NB4 (cell line): ENCODE results near the gene LMAN1.

Experiments
- DNase-seq: peaks from one replicate; pipeline ENCODE4 v3.0.0; 2010; ENCODE audit warnings: low read depth
- H3K4me3 ChIP-seq: one replicate; pipeline ENCODE4 v1.5.1; 2011; ENCODE audit warnings: mild to moderate bottlenecking, low read depth, low read length, moderate library complexity
- MYC ChIP-seq: IDR thresholded peaks from 2 replicates; pipeline ENCODE4 v1.6.1; 2011; ENCODE audit warnings: low read depth, low read length
- POLR2A ChIP-seq: IDR thresholded peaks from 2 replicates; pipeline ENCODE4 v1.6.1; 2011; ENCODE audit warnings: mild to moderate bottlenecking; ENCODE audit not compliant: insufficient read length; ENCODE audit errors: extremely low read depth
- TF ChIP-seq, protein P1 (sequence below): IDR thresholded peaks from one replicate; pipeline ENCODE4 v1.5.1; 2012; ENCODE audit warnings: low read depth, low read length
- TF ChIP-seq, protein P2 (sequence below): IDR thresholded peaks from 2 replicates; pipeline ENCODE4 v1.6.1; 2011; ENCODE audit warnings: low read depth, low read length

The LMAN1 gene

DNA sequence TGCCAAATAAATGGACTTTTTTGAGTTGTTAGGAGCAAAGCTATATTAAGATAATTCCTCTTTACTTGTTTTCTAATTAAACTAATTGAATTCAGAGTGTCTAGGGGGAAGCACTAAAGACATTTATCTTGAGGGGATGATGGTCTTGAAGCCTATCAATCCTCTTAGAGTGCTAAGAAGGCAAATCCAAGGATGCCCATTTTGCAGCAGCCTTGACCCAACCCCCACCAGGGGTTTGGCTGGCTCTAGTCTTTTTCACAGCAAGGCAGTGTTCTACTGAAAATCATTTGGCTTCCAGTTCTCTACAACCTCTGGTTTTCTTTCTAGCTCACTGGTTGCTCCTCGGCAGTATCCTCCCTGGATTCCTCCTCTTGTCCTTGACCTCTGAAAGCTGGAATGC is 79.3 kb downstream of the LMAN1 start:
- DNase-seq: no peak
- TF ChIP-seq, protein P1, sequence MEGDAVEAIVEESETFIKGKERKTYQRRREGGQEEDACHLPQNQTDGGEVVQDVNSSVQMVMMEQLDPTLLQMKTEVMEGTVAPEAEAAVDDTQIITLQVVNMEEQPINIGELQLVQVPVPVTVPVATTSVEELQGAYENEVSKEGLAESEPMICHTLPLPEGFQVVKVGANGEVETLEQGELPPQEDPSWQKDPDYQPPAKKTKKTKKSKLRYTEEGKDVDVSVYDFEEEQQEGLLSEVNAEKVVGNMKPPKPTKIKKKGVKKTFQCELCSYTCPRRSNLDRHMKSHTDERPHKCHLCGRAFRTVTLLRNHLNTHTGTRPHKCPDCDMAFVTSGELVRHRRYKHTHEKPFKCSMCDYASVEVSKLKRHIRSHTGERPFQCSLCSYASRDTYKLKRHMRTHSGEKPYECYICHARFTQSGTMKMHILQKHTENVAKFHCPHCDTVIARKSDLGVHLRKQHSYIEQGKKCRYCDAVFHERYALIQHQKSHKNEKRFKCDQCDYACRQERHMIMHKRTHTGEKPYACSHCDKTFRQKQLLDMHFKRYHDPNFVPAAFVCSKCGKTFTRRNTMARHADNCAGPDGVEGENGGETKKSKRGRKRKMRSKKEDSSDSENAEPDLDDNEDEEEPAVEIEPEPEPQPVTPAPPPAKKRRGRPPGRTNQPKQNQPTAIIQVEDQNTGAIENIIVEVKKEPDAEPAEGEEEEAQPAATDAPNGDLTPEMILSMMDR: no peak
- TF ChIP-seq, protein P2, sequence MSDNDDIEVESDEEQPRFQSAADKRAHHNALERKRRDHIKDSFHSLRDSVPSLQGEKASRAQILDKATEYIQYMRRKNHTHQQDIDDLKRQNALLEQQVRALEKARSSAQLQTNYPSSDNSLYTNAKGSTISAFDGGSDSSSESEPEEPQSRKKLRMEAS: no peak
- TF ChIP-seq POLR2A: no peak
- no peak for TF ChIP-seq MYC
- no peak overlapping the region for H3K4me3 ChIP-seq

DNA sequence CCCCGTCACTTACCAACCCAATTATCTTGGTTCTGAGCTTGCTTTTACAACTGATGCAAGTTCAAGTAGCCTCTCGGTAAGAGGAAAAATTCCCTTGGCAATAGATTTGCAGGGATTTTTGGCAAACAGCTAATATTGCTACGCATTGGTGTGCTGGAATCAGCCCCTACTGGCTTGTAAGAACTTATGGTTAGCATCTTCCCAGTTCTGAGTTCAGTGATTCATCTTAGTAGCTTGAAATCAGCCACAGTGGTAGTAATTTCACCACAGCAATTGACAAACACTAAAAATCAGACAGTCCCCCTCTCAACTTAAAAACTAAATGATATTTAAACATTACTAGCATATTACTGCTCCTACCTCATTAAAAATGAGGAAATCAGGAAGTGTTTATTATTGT is 79.9 kb downstream of the LMAN1 start:
- no peak overlapping the region for H3K4me3 ChIP-seq
- DNase-seq: no peak
- TF ChIP-seq, protein P1: no peak
- TF ChIP-seq MYC: no peak
- TF ChIP-seq, protein P2: no peak
- TF ChIP-seq POLR2A: no peak

DNA sequence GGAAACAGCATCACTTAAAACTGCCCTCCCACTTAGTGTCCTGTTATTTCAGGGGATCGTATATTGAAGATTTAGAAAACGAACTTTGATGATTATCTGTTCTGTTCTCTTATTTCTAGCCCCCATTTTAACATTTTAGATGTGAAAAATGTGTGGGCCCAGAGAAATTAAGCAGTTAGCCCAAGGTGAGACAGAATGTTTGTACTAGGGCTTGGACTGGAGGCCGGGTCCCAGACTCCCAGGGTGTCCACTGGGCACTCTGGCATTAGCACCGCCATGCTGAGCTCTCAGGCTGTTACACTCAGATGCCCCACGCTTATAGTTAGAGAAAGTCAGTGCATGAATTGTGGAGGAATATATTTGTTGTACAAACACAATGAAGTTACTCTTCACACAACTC is 80.3 kb downstream of the LMAN1 start:
- no peak overlapping the region for H3K4me3 ChIP-seq
- TF ChIP-seq, protein P1: no peak
- TF ChIP-seq, protein P2: no peak
- no peak for TF ChIP-seq MYC
- no peak for TF ChIP-seq POLR2A
- no peak for DNase-seq
